ENCODE data around the gene GBA2.

The GBA2 gene

DNA sequence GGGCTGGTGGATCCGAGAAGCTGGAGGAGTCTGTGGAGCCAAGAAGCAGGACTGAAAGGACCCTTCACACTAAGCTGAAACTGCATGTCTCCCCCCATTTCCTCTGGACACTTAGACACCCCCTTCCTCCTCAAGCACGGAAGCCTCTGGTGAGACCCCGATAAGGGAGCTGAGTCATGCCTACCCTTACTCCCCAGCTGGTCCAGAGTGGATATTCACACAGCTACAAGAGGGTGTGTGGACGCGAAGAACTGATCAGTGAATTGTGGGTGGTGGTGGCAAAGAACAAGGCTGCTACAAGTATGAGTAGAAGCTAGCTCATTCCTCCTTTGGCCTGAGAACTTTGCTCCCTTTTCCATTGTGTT is 21.4 kb downstream of the GBA2 start:
- no peak for DNase-seq (ENCODE audit: insufficient read length, low spot score)
- FAIRE-seq, result peak; percentile 74
- TF ChIP-seq PAX5 (IDR thresholded peaks at IDR 0.05; ENCODE audit: insufficient read depth, low read length, severe bottlenecking), result no peak
- no peak for TF ChIP-seq TAF1 (IDR thresholded peaks at IDR 0.05; ENCODE audit: low read depth, low read length)
- TF ChIP-seq POLR2AphosphoS5 (IDR thresholded peaks at IDR 0.05; ENCODE audit: low read depth, low read length), result no peak
- no peak for TF ChIP-seq SPI1 (IDR thresholded peaks at IDR 0.05; ENCODE audit: low read depth, low read length)
- no peak for TF ChIP-seq POU2F2 (IDR thresholded peaks at IDR 0.05; ENCODE audit: low read depth, low read length)
- no peak for TF ChIP-seq POLR2A (IDR thresholded peaks at IDR 0.05; ENCODE audit: low read depth, low read length)

- peak; percentile 60 for FAIRE-seq
- TF ChIP-seq TAF1 (IDR thresholded peaks at IDR 0.05; ENCODE audit: low read depth, low read length) (no peak), SPI1 (IDR thresholded peaks at IDR 0.05; ENCODE audit: low read depth, low read length) (peak; percentile 24; the same call in 1 of the 2 replicates)
These were observed 22.1 kb downstream of the GBA2 start for GRCh38 chr9:35726931-35727330.

DNA sequence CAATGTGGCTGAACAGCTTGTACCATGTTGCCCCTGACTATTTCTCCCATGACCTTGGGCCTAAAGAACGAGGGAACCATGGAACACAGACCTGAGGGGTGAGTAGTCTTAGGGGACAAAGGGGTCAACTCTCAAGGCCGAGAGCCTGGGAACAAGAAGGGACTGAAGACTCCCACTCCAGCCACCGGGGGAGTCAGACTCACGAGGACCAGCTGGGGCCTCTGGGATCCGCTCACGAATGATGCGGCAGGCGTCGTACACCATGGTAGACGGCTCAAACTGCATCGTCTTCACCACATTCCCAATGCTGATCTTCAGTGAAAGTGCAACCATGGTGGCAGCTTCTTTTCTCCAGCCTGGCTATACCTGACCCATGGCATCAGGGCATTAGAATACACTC is 23.7 kb downstream of the GBA2 start:
- TF ChIP-seq POU2F2 (IDR thresholded peaks at IDR 0.05; ENCODE audit: low read depth, low read length) (no peak), PAX5 (IDR thresholded peaks at IDR 0.05; ENCODE audit: insufficient read depth, low read length, severe bottlenecking) (no peak), TAF1 (IDR thresholded peaks at IDR 0.05; ENCODE audit: low read depth, low read length) (no peak), POLR2AphosphoS5 (IDR thresholded peaks at IDR 0.05; ENCODE audit: low read depth, low read length) (no peak), SPI1 (IDR thresholded peaks at IDR 0.05; ENCODE audit: low read depth, low read length) (no peak)
- DNase-seq (ENCODE audit: insufficient read length, low spot score), result no peak
- FAIRE-seq, result no peak

More at GRCh38 chr9:35726931-35727330, 22.1 kb downstream of the GBA2 start:
- DNase-seq (ENCODE audit: insufficient read length, low spot score), result no peak

- no peak for FAIRE-seq
- TF ChIP-seq POLR2A (IDR thresholded peaks at IDR 0.05; ENCODE audit: low read depth, low read length) (no peak), PAX5 (IDR thresholded peaks at IDR 0.05; ENCODE audit: insufficient read depth, low read length, severe bottlenecking) (no peak), POLR2AphosphoS5 (IDR thresholded peaks at IDR 0.05; ENCODE audit: low read depth, low read length) (no peak), TAF1 (IDR thresholded peaks at IDR 0.05; ENCODE audit: low read depth, low read length) (no peak), SPI1 (IDR thresholded peaks at IDR 0.05; ENCODE audit: low read depth, low read length) (no peak), POU2F2 (IDR thresholded peaks at IDR 0.05; ENCODE audit: low read depth, low read length) (no peak)
These were observed 25.1 kb downstream of the GBA2 start for GRCh38 chr9:35723908-35724307.

GRCh38 chr9:35723426-35723825 is 25.6 kb downstream of the GBA2 start:
- no peak for FAIRE-seq
- no peak for TF ChIP-seq POU2F2 (IDR thresholded peaks at IDR 0.05; ENCODE audit: low read depth, low read length)
- no peak for TF ChIP-seq TAF1 (IDR thresholded peaks at IDR 0.05; ENCODE audit: low read depth, low read length)
- TF ChIP-seq SPI1 (IDR thresholded peaks at IDR 0.05; ENCODE audit: low read depth, low read length), result no peak
- no peak for TF ChIP-seq PAX5 (IDR thresholded peaks at IDR 0.05; ENCODE audit: insufficient read depth, low read length, severe bottlenecking)
- TF ChIP-seq POLR2AphosphoS5 (IDR thresholded peaks at IDR 0.05; ENCODE audit: low read depth, low read length), result no peak
- TF ChIP-seq POLR2A (IDR thresholded peaks at IDR 0.05; ENCODE audit: low read depth, low read length), result no peak
- no peak for DNase-seq (ENCODE audit: insufficient read length, low spot score)

More at GRCh38 chr9:35723908-35724307, 25.1 kb downstream of the GBA2 start:
- DNase-seq (ENCODE audit: insufficient read length, low spot score), result no peak

- TF ChIP-seq POLR2A (IDR thresholded peaks at IDR 0.05; ENCODE audit: low read depth, low read length) (no peak), TAF1 (IDR thresholded peaks at IDR 0.05; ENCODE audit: low read depth, low read length) (no peak)
- DNase-seq (ENCODE audit: insufficient read length, low spot score), result no peak
- FAIRE-seq, result no peak
These were observed 29.5 kb downstream of the GBA2 start for GRCh38 chr9:35719546-35719945.

GRCh38 chr9:35718721-35719511 is 30.1 kb downstream of the GBA2 start:
- FAIRE-seq (peak; percentile 71), DNase-seq (ENCODE audit: insufficient read length, low spot score) (no peak)
- TF ChIP-seq POLR2A (IDR thresholded peaks at IDR 0.05; ENCODE audit: low read depth, low read length) (no peak), POU2F2 (IDR thresholded peaks at IDR 0.05; ENCODE audit: low read depth, low read length) (no peak), PAX5 (IDR thresholded peaks at IDR 0.05; ENCODE audit: insufficient read depth, low read length, severe bottlenecking) (no peak), SPI1 (IDR thresholded peaks at IDR 0.05; ENCODE audit: low read depth, low read length) (no peak), TAF1 (IDR thresholded peaks at IDR 0.05; ENCODE audit: low read depth, low read length) (no peak), POLR2AphosphoS5 (IDR thresholded peaks at IDR 0.05; ENCODE audit: low read depth, low read length) (no peak)

- TF ChIP-seq POU2F2 (IDR thresholded peaks at IDR 0.05; ENCODE audit: low read depth, low read length) (no peak), PAX5 (IDR thresholded peaks at IDR 0.05; ENCODE audit: insufficient read depth, low read length, severe bottlenecking) (no peak), TAF1 (IDR thresholded peaks at IDR 0.05; ENCODE audit: low read depth, low read length) (no peak), POLR2A (IDR thresholded peaks at IDR 0.05; ENCODE audit: low read depth, low read length) (no peak), SPI1 (IDR thresholded peaks at IDR 0.05; ENCODE audit: low read depth, low read length) (no peak), POLR2AphosphoS5 (IDR thresholded peaks at IDR 0.05; ENCODE audit: low read depth, low read length) (no peak)
- no peak for FAIRE-seq
- DNase-seq (ENCODE audit: insufficient read length, low spot score), result no peak
These were observed 31.7 kb downstream of the GBA2 start for GRCh38 chr9:35717132-35717870.

- DNase-seq (ENCODE audit: insufficient read length, low spot score) (no peak), FAIRE-seq (no peak)
- no peak for TF ChIP-seq SPI1 (IDR thresholded peaks at IDR 0.05; ENCODE audit: low read depth, low read length)
These were observed 32.8 kb downstream of the GBA2 start for GRCh38 chr9:35716230-35716629.
